ENCODE measurements around the gene TEKT4. TPM values are rescaled to one million over a fixed set of nuclear protein-coding genes. Genes with fewer than 3 reads are reported as not detected.
"Not testable (repeated sequence)": the region's sequence is repeated elsewhere in the genome, so short reads cannot be mapped to it uniquely, and the experiment has no call there.

Gene TEKT4

DNA sequence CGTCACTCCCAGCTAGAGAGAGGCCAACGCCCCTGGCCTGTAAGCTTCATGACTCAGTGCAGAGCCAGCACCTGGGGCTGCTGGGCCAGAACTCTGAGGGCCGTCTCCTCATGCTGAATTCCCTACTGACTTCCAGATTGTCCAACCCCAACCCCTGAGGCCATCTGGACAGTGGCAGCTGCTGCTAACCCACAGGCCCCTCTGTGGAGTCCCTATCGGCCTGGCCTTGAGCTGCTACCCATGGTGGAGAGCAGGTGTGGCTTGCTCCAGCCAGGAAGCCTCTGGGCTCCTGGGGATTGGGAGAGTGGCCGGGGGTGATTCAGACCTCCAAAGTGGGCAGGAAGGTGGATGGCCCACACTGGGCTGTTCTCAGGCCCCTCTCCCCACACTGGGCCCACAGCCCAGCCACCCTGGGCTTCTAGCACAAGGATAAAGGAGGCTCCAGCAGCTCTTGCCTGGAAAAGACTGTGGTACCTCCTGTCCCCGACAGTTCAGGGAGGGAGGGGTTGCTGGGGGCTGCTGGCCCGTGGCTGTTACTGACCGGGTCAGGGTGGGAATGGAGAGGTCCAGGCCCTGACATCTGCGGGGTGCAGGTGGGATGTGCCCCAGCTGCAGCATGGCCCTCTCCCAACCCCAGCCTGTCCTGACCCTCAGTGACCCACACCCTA, 8.2 kb downstream of the TEKT4 start:
- H3K36me3 ChIP-seq (ENCODE audit: insufficient read depth, low read length) = no peaks in the 10 kb centered on the region
- H3K9me3 ChIP-seq (replicated peaks; ENCODE audit: low read length) = no peaks in the 10 kb centered on the region
- H3K4me2 ChIP-seq (ENCODE audit: low read length) = no peak overlapping the region
- no peaks in the 10 kb centered on the region for H3K27me3 ChIP-seq (ENCODE audit: control insufficient read depth, insufficient read depth, low read length)
- no peak overlapping the region for H3K9ac ChIP-seq (ENCODE audit: low read depth, low read length)
- no peaks in the 10 kb centered on the region for H3K4me1 ChIP-seq (ENCODE audit: control insufficient read depth, insufficient read depth, low read length)
- no peak overlapping the region for H3K4me3 ChIP-seq (ENCODE audit: low read length)

DNA sequence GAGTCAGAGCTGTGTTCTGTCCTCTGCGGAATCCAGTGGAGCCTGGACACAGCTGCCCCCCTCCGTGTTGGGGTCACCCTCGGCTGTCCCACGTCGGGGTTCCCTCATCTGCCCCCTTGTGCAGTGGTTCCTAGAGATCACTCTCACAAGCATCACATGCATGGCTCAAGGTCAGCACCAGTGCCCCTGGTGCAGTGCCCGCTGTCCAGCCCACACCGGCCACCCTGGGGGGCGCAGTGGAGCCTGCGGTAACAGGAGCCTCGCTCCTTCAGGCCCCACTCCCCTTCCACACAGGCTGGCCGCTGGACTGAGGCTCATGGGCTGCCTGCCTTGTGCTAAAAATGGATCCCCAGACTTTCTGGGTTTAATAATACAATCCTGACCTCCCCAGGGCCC, 8.8 kb downstream of the TEKT4 start:
- no peaks in the 10 kb centered on the region for H3K9me3 ChIP-seq (replicated peaks; ENCODE audit: low read length)
- H3K4me2 ChIP-seq (ENCODE audit: low read length) = no peak overlapping the region
- no peaks in the 10 kb centered on the region for H3K27me3 ChIP-seq (ENCODE audit: control insufficient read depth, insufficient read depth, low read length)
- no peak overlapping the region for H3K4me3 ChIP-seq (ENCODE audit: low read length)
- no peak overlapping the region for H3K9ac ChIP-seq (ENCODE audit: low read depth, low read length)
- H3K4me1 ChIP-seq (ENCODE audit: control insufficient read depth, insufficient read depth, low read length) = no peaks in the 10 kb centered on the region
- H3K36me3 ChIP-seq (ENCODE audit: insufficient read depth, low read length) = no peaks in the 10 kb centered on the region

DNA sequence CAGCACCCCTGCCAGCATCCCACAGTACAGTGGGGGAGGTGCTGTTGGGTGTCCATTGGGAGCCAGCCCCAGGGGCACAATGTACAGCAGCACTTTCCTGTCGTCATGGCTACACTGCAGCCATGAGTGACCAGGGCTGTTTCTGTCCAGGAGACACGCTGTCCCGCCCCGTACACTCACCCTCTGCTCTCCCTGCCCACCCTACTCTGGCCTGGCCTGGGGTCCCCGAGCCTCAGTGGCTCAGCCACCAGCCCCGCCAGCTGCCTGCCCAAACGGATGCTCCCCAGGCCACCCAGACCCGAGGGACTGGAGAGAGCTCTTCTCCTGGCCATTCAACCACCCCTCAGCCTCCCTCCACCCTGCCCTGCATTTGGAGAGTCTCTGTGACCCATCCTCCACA, 9.3 kb downstream of the TEKT4 start:
- no peaks in the 10 kb centered on the region for H3K36me3 ChIP-seq (ENCODE audit: insufficient read depth, low read length)
- H3K4me2 ChIP-seq (ENCODE audit: low read length) = no peak overlapping the region
- H3K27me3 ChIP-seq (ENCODE audit: control insufficient read depth, insufficient read depth, low read length) = no peaks in the 10 kb centered on the region
- H3K4me1 ChIP-seq (ENCODE audit: control insufficient read depth, insufficient read depth, low read length) = no peaks in the 10 kb centered on the region
- no peaks in the 10 kb centered on the region for H3K9me3 ChIP-seq (replicated peaks; ENCODE audit: low read length)
- H3K4me3 ChIP-seq (ENCODE audit: low read length) = no peak overlapping the region
- no peak overlapping the region for H3K9ac ChIP-seq (ENCODE audit: low read depth, low read length)

DNA sequence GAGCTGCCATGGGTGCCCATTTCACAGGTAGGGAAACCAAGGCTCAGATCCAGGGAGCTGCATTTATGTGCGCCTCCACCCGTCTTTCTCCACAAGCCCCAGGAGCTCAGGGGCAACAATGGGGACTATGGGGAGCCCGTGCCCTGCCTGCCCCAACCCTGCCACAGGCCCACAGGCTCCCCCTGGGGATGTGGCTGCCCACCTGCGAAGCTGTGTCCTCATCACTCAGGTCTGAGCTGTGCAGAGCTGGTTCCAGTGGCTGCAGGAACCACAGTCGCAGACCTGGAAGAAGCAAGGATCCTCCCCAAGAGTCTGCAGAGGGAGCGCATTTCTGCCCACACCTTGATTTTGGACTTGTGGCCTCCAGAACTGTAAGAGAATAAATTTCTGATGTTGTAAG, 9.8 kb downstream of the TEKT4 start:
- Histone ChIP-seq H3K9ac (ENCODE audit: low read depth, low read length) (no peak overlapping the region), H3K36me3 (ENCODE audit: insufficient read depth, low read length) (no peaks in the 10 kb centered on the region), H3K4me1 (ENCODE audit: control insufficient read depth, insufficient read depth, low read length) (no peaks in the 10 kb centered on the region), H3K4me3 (ENCODE audit: low read length) (no peak overlapping the region), H3K9me3 (replicated peaks; ENCODE audit: low read length) (no peaks in the 10 kb centered on the region), H3K27me3 (ENCODE audit: control insufficient read depth, insufficient read depth, low read length) (no peaks in the 10 kb centered on the region), H3K4me2 (ENCODE audit: low read length) (no peak overlapping the region)

DNA sequence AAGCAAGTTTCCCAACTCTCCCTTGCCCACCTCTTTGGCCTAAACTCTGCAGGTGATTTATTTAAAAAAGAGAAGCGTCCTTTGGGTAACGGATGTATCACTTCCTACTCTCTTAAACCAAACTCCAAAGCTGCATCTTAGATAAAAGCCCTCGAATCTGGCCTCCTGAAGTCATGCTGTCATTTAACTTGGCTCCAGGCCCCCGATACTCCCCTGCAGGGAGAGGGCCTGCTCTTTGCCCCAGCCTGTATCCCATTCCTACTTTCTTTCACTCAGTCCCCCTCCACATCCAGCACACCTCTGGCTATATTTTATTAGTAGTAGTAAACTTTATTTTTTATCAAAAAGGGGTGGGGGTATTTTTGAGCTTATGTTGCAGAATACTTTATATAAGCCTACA, 19.0 kb downstream of the TEKT4 start:
- H3K9ac ChIP-seq (ENCODE audit: low read depth, low read length) = no peak overlapping the region
- H3K9me3 ChIP-seq (replicated peaks; ENCODE audit: low read length) = no peaks in the 10 kb centered on the region
- H3K36me3 ChIP-seq (ENCODE audit: insufficient read depth, low read length) = no peaks in the 10 kb centered on the region
- H3K27me3 ChIP-seq (ENCODE audit: control insufficient read depth, insufficient read depth, low read length) = no peaks in the 10 kb centered on the region
- H3K4me1 ChIP-seq (ENCODE audit: control insufficient read depth, insufficient read depth, low read length) = no peaks in the 10 kb centered on the region
- no peak overlapping the region for H3K4me3 ChIP-seq (ENCODE audit: low read length)
- no peak overlapping the region for H3K4me2 ChIP-seq (ENCODE audit: low read length)

DNA sequence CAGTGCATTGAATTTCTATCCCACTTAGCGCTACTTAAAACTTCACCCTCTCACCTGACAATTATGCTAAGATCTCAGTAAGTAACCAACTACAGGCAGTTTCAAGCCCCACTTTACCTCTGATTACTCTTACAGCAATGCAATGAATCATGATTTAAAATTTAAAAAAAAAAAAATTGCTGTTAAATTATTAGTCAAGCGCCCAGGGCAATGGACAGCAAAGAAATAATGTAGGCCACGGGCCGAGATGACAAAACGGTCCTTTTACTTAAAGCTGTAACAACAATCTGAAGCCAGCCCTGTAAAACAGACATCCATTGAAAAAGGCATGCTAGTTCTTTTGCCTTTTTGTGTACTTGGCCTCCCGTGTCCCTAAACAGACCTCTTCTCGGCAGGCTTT, 24.0 kb downstream of the TEKT4 start:
- not testable (repeated sequence) for H3K9me3 ChIP-seq (replicated peaks; ENCODE audit: low read length); H3K4me3 ChIP-seq (ENCODE audit: low read length); H3K4me1 ChIP-seq (ENCODE audit: control insufficient read depth, insufficient read depth, low read length); H3K36me3 ChIP-seq (ENCODE audit: insufficient read depth, low read length); H3K9ac ChIP-seq (ENCODE audit: low read depth, low read length); H3K4me2 ChIP-seq (ENCODE audit: low read length); H3K27me3 ChIP-seq (ENCODE audit: control insufficient read depth, insufficient read depth, low read length)

DNA sequence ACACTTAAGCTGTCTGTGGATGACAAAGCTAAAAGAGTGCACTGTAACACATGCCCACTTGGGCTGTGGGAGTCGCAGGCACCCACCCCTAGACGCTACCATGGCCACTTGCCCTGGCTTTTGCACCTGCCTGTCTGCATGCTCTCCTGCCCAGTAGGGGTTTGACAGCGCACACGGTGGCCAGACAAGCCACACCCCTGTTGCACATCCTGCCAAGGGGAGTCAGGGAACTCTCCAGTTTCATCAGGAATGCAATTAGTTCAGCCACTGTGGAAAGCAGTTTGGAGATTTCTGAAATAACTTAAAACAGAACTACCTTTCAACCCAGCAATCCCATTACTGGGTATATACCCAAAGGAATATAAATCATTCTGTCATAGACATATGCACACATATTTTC, 35.7 kb downstream of the TEKT4 start:
- H3K9ac ChIP-seq (ENCODE audit: low read depth, low read length); H3K36me3 ChIP-seq (ENCODE audit: insufficient read depth, low read length); H3K27me3 ChIP-seq (ENCODE audit: control insufficient read depth, insufficient read depth, low read length); H3K4me3 ChIP-seq (ENCODE audit: low read length); H3K4me1 ChIP-seq (ENCODE audit: control insufficient read depth, insufficient read depth, low read length); H3K4me2 ChIP-seq (ENCODE audit: low read length); H3K9me3 ChIP-seq (replicated peaks; ENCODE audit: low read length): not testable (repeated sequence)

DNA sequence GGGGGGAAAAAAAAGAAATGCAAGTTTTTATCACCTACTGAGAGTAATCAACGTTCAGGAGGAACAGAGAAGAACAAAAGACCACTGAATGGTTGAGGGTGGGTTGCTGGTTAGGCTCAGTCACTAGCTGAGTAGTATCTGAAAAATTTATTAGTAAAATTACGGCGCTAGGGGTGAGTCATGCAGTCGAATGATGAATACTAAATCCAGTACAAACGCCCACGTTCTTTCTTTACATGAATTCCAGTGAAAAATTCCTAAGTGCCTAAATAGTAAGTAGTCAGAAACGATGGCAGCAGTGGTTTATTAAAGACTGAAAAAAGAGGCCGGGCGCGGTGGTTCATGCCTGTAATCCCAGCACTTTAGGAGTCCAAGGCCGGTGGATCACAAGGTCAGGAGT, 52.0 kb downstream of the TEKT4 start:
- Histone ChIP-seq H3K9me3 (replicated peaks; ENCODE audit: low read length) (no peaks in the 10 kb centered on the region), H3K4me3 (ENCODE audit: low read length) (no peak overlapping the region), H3K27me3 (ENCODE audit: control insufficient read depth, insufficient read depth, low read length) (no peaks in the 10 kb centered on the region), H3K4me2 (ENCODE audit: low read length) (no peak overlapping the region), H3K4me1 (ENCODE audit: control insufficient read depth, insufficient read depth, low read length) (no peaks in the 10 kb centered on the region), H3K36me3 (ENCODE audit: insufficient read depth, low read length) (no peaks in the 10 kb centered on the region), H3K9ac (ENCODE audit: low read depth, low read length) (no peak overlapping the region)

DNA sequence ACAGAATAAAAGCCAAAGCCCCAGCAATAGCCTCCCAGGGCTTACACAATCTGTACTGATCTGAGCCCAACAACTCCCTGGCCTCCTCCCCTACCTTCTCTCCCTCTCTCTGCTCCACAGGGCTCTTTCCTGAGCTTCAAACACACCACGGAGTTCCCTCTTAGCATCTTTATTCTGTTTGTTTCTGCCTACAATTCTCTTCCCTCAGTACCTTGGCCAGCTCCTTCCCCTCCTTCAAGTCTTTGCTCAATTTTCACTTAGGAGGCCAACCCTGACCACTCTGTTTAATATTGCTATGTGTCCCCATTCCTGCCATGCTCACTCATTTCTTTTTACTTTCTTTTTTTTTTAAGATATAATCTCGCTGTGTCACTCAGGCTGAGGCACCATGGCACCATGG, 53.8 kb downstream of the TEKT4 start:
- not testable (repeated sequence) for H3K4me1 ChIP-seq (ENCODE audit: control insufficient read depth, insufficient read depth, low read length); H3K4me2 ChIP-seq (ENCODE audit: low read length); H3K27me3 ChIP-seq (ENCODE audit: control insufficient read depth, insufficient read depth, low read length); H3K4me3 ChIP-seq (ENCODE audit: low read length); H3K9me3 ChIP-seq (replicated peaks; ENCODE audit: low read length); H3K36me3 ChIP-seq (ENCODE audit: insufficient read depth, low read length); H3K9ac ChIP-seq (ENCODE audit: low read depth, low read length)

Small RNA genes within 50 kb of the gene (small RNA-seq; reads per million reads assigned to genes)
- not detected for gene RNU6-1320P

Data from skeletal muscle satellite cell (primary cell).